Caco-2 (cell line): Measurements from ENCODE around the gene DLX1. TPM values are rescaled to one million over a fixed set of nuclear protein-coding genes. Genes with fewer than 3 reads are reported as not detected.

ENCODE experiments used
- BruUV-seq: library from RNA; stranded (reverse); fragments of 400-500 nt; replicated peaks from 2 replicates; lab custom pipeline; 2021; lab: Mats Ljungman, UMichigan
- CTCF ChIA-PET: fragments of 300-600 bp; sonication (Branson Sonifier 250); formaldehyde crosslinking; loops from one replicate; lab custom pipeline; 2022; ENCODE audit warnings: antibody characterized with exemption; lab: Charles Lee
- POLR2A ChIA-PET: fragments of 300-600 bp; sonication (Branson Sonifier 250); formaldehyde crosslinking; loops from one replicate; lab custom pipeline; 2022; ENCODE audit warnings: antibody characterized with exemption; lab: Charles Lee
- DNase-seq, 2 experiments: peaks; one replicate each; pipeline versions ENCODE4 v3.0.0 to v3.0.0-alpha.2; 2020 to 2022
- H3K27me3 ChIP-seq: replicated peaks from 2 replicates; pipeline ENCODE4 v1.6.0; 2011; ENCODE audit warnings: low read length; ENCODE audit not compliant: control insufficient read depth, insufficient read depth
- H3K36me3 ChIP-seq: 2 replicates; pipeline ENCODE4 v1.5.1; 2011; ENCODE audit warnings: low read length; ENCODE audit not compliant: control insufficient read depth, insufficient read depth
- H3K4me1 ChIP-seq: fragments of 250-450 bp; sonication (Bioruptor Pico); 2 replicates; pipeline ENCODE4 v1.5.1; 2020; ENCODE audit warnings: mild to moderate bottlenecking
- H3K4me3 ChIP-seq: 2 replicates; pipeline ENCODE4 v1.5.1; 2011; ENCODE audit warnings: low read depth, mild to moderate bottlenecking, control low read depth, low read length
- H3K9me3 ChIP-seq: fragments of 250-450 bp; sonication (Bioruptor Pico); 2 replicates; pipeline ENCODE4 v1.5.1; 2020; ENCODE audit warnings: mild to moderate bottlenecking, moderate library complexity
- H3K27ac Mint-ChIP-seq: one replicate; pipeline ENCODE4 v1.8.0; 2022; ENCODE audit warnings: mixed read lengths; ENCODE audit not compliant: unreplicated experiment
- H3K27me3 Mint-ChIP-seq: one replicate; pipeline ENCODE4 v1.8.0; 2022; ENCODE audit warnings: mixed read lengths; ENCODE audit not compliant: insufficient read depth, unreplicated experiment
- H3K36me3 Mint-ChIP-seq: one replicate; pipeline ENCODE4 v1.8.0; 2022; ENCODE audit warnings: mild to moderate bottlenecking, mixed read lengths; ENCODE audit not compliant: insufficient read depth, unreplicated experiment
- H3K4me1 Mint-ChIP-seq: one replicate; pipeline ENCODE4 v1.8.0; 2022; ENCODE audit warnings: low read depth, mixed read lengths; ENCODE audit not compliant: unreplicated experiment
- H3K4me3 Mint-ChIP-seq: one replicate; pipeline ENCODE4 v1.8.0; 2022; ENCODE audit warnings: mild to moderate bottlenecking, moderate library complexity, mixed read lengths; ENCODE audit not compliant: unreplicated experiment
- H3K9me3 Mint-ChIP-seq: one replicate; pipeline ENCODE4 v1.8.0; 2022; ENCODE audit warnings: mixed read lengths; ENCODE audit not compliant: unreplicated experiment
- CTCF ChIP-seq, 2 experiments: fragments of 200-600 bp in 1 of 2; IDR thresholded peaks; 1 replicate in 1 of 2; 2 replicates in 1 of 2; pipeline versions ENCODE4 v1.5.1 to v1.8.0; 2011 to 2022; ENCODE audit warnings: antibody characterized with exemption in 1 of 2, control low read depth in 1 of 2, inconsistent platforms in 1 of 2, low read depth in 1 of 2, low read length in 1 of 2, mild to moderate bottlenecking in 1 of 2, moderate library complexity in 1 of 2; ENCODE audit not compliant: insufficient read depth in 1 of 2, severe bottlenecking in 1 of 2, unreplicated experiment in 1 of 2
- intact Hi-C: fragments of 100-400 bp; cut with micrococcal nuclease; formaldehyde crosslinking; loops from one replicate; pipeline ENCODE4 v1.10.0; 2022; ENCODE audit not compliant: unreplicated experiment
- total RNA-seq: library from RNA; stranded (reverse); gene quantifications from 2 replicates; pipeline ENCODE4 v1.2.3, GENCODE V29; 2022

The DLX1 gene
- total RNA-seq, 1 experiment from 2014 or later, result 1.2 TPM

- Histone ChIP-seq H3K4me3 (peak overlapping the region; percentile 49), H3K4me1 (no peaks in the 10 kb centered on the region), H3K27me3 (no peaks in the 10 kb centered on the region), H3K36me3 (no peaks in the 10 kb centered on the region; the same call in 1 of the 2 replicates), H3K9me3 (no peaks in the 10 kb centered on the region)
- no TSS peak for BruUV-seq
- H3K4me3 Mint-ChIP-seq, result peak overlapping the region; percentile 95
- no peaks in the 10 kb centered on the region for H3K9me3 Mint-ChIP-seq
- H3K4me1 Mint-ChIP-seq, result no peaks in the 10 kb centered on the region
- ChIA-PET CTCF (interaction anchor here (1.4 to 1.7 kb wide), 2 partner anchors 11 to 14 kb away, joined by 9 to 11 read pairs; no protein-coding TSS in a partner anchor), POLR2A (interaction anchor here (1.1 to 1.4 kb wide), 3 partner anchors 15 to 395 kb away, joined by 3 to 16 read pairs (median 13); partner anchors contain the start of gene DLX2)
- H3K27ac Mint-ChIP-seq, result no peak overlapping the region
- peaks cover 14% of the 10 kb centered on the region for H3K27me3 Mint-ChIP-seq
- peaks cover 14% of the 10 kb centered on the region for H3K36me3 Mint-ChIP-seq
- intact Hi-C loops, result loop anchor here (10.0 kb wide), 1 partner anchor 80 kb away; no protein-coding TSS in a partner anchor
- DNase-seq, result peak in 1 of 2 experiments; percentile 40
- no peak for TF ChIP-seq CTCF (IDR thresholded peaks at IDR 0.05; ENCODE audit: insufficient read depth in 1 of 2, low read depth in 1 of 2, low read length in 1 of 2, severe bottlenecking in 1 of 2, unreplicated experiment in 1 of 2)
These were observed 987 bp upstream of the DLX1 start for GRCh38 chr2:172084395-172084644.

- Histone ChIP-seq H3K9me3 (no peaks in the 10 kb centered on the region), H3K4me1 (no peaks in the 10 kb centered on the region), H3K27me3 (no peaks in the 10 kb centered on the region), H3K36me3 (no peaks in the 10 kb centered on the region; the same call in 1 of the 2 replicates), H3K4me3 (peak overlapping the region; percentile 49)
- intact Hi-C loops, result loop anchor here (1.0 to 10.0 kb wide), 3 partner anchors 10 to 80 kb away; partner anchors contain the start of gene DLX2
- CTCF ChIA-PET, result interaction anchor here (1.0 to 1.7 kb wide), 6 partner anchors 11 to 381 kb away, joined by 4 to 11 read pairs (median 5); partner anchors contain the start of gene DLX2
- POLR2A ChIA-PET, result interaction anchor here (0.5 to 1.4 kb wide), 6 partner anchors 10 to 396 kb away, joined by 3 to 16 read pairs (median 3); partner anchors contain the start of genes DLX2 and HAT1
- Mint-ChIP-seq H3K4me3 (peak overlapping the region; percentile 95), H3K27ac (peak overlapping the region; percentile 63), H3K9me3 (no peaks in the 10 kb centered on the region), H3K27me3 (peaks cover 14% of the 10 kb centered on the region), H3K4me1 (no peaks in the 10 kb centered on the region), H3K36me3 (peaks cover 14% of the 10 kb centered on the region)
- peak; percentile 93 for DNase-seq
- no peak for TF ChIP-seq CTCF (IDR thresholded peaks at IDR 0.05; ENCODE audit: insufficient read depth in 1 of 2, low read depth in 1 of 2, low read length in 1 of 2, severe bottlenecking in 1 of 2, unreplicated experiment in 1 of 2)
- no TSS peak for BruUV-seq
These were observed 455 bp upstream of the DLX1 start for GRCh38 chr2:172084645-172085459.
